HG03095 (cell line): ENCODE measurements around the gene CASK.
"Not testable (repeated sequence)": the region's sequence is repeated elsewhere in the genome, so short reads cannot be mapped to it uniquely, and the experiment has no call there.

Experiments
- ATAC-seq: cut with Tn5 transposase; IDR thresholded peaks from one replicate; pipeline ENCODE4 v1.9.1; 2021; ENCODE audit warnings: moderate library complexity; ENCODE audit not compliant: unreplicated experiment

Gene CASK

DNA sequence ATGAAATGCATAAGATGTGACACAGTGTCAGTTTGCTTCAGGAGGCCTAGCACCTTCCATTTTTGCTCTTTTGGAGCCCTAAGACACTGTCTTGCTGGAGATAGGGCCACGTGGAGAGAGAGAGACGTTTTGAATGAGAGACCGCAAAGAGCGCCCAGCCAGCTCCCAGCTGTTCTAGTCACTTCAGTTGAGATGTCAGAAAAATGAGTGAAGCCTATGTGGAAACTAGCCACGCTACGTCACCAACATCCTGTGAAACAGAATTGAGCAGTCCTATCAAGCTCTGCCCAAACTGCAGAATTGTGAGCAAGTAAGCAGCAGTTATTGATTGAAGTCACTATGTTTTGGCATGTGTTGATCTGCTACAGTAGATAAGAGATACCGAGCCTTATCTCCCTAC lies 186.3 kb downstream of the CASK start:
- ATAC-seq, result no peak

DNA sequence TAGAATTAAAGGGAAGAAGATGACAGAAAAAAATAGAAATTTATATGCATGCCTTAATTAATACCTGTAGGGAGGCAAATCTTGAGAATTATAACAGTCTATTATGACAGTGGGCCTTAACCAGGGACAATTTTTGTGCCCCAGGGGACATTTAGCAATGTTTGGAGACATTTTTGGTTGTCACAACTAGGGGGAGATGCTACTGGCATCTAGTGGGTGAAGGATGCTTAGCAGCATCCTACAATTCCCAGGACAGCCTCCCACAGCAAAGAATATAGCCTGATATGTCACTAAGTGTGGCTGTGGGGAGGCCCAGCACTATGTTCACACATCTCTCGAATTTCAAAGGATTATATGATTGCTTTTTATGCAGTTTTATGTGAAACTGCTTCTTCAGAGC lies 188.8 kb downstream of the CASK start:
- ATAC-seq, result no peak

DNA sequence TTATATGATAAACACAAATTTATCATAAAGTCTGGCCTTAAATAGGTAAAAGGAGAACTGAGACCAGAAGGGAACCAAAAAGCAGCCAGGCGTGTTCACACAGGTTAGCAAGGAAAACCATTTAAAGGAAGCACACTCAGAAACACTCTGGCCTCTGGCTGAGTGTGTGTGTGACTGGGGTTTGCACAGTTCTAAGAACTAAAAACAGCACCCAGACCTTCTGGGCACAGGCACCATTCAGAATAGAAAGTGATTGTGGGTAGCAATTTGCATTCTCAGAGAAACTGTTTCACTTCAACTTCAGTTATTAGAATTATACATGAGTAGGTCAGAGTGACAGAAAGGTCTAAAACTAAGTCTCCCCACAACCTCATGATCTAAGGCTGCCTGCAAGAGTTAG lies 189.4 kb downstream of the CASK start:
- ATAC-seq, result peak; percentile 97

DNA sequence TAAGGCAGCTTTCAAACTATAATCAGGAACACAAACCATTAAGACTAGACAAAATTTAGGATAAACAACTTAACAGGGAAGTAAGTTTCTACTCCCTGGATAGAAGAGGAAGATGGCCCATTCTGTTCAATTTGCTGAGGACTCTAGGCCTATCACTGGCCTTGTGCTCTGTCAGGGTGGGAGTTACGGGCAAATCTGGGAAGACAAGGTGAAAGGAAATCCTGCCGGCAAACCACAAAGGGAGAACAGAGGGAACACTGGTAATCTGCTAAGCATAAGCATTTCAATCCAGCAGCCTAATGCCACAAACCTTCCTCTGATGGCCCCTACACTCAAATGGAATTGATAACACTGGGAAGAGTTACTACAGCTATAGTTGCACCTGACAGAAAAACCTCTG lies 191.1 kb downstream of the CASK start:
- no peak for ATAC-seq

DNA sequence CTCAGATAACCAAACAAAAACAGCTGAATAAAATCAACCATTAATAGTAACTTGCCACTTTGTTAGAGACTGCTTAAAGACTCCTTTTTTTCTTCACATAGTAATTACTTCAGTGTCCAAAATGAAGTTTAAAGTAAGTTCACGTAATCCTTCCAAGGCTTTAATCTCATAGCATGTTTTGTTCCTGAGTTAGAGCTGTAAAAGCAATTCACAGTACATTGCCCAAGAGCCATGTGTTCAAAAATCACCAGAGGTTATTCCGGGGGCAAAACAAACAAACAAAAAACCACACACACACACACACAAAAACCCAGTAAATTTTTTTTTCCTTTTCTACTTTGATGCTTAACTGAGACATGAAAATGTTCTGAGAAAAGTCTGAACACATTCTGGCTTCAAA lies 193.3 kb downstream of the CASK start:
- no peak for ATAC-seq

DNA sequence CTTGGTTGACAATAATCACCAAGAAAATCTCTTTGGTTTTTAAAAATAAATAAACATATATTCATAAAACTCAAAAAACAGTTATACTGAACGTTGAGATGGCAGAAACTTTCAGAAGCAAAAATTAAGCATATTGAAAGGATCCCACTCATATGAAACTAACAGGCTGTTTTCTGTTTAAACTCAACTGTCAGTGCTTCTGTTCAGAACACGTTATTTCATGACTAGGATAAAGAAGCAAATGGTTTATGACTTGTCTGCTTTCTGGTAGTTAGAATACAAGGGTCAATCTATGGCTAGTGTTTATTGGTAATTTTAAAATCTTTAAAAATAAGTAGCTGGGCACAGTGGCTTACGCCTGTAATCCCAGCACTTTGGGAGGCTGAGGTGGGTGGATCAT lies 195.2 kb downstream of the CASK start:
- ATAC-seq, result no peak

DNA sequence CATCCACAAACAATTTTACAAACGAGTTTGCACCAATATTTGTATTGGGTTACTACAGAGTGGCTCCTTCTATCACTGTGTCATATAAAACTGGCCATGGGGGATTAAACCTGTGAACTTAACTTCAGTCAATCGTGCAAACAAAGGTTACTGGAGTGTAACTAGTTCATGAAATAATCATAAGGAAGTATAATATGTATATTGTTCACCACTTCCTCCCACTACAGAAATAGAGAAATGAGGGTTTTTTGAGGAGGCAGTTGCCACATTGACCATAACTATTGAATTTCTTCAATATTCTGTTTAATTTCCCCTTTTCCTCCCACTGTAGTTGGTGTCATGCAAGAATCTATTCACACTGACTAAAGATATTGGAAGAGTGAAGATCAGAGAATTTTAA lies 199.5 kb downstream of the CASK start, which contains the start of gene GPR82:
TSS of gene GPR82 (plus strand) at position 356 of the 400 bp plus-strand sequence. CDS start 2,846 bp downstream, outside the sequence.
- ATAC-seq, result no peak

DNA sequence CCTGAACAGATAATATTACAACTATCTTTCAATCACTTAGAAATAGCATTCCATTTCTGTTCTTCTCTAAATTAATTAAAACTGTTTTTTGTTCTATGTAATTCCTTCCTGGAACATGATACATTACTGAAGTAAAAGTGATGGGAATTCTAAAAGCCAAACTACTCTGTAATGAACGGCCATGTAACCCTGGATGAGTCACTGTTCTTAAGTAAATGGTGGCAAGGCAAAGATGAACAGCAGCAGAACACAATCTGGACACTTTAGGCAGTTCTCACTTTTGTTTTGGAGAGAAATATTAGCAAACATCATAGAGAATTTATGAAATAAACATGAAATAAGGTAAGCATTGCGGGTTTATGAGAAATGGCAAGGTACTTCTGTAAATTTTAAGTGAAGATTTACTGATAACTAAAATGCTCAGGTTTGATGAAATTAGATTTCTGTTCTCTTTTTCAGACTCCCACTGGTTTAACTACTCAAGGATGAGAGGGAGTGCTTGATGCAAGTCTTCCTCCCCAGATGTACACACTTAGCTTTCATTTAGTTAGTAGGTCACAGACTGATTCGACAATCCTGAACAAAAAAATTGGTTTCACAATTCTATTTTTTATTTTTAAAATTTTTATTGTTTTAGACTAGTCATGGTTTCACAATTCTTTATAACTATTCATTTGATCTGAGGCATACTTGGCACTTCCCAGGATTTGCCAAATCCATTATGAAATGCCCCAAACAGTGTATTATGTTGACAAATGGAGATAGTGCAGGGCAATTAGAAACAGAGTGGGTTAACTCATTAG lies 200.3 kb downstream of the CASK start:
- ATAC-seq, result no peak

DNA sequence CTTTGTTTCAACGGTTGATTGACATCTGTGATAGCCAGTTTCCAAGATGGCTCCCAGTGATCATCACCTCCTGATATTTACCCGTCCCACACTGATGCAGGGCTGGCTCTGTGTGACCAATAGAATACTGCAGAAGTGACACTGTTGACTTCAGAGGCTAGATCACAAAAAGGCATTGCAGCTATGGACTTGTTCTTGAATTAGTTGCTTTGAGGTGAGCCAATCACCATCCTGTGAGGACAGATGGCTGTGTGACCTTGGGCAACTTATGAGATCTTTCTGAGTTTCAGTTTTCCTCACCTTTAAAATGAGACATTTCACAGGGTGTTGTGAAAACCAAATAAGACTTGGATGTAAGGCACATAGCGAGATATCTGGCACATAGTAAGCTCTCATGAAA lies 201.1 kb downstream of the CASK start:
- no peak for ATAC-seq

DNA sequence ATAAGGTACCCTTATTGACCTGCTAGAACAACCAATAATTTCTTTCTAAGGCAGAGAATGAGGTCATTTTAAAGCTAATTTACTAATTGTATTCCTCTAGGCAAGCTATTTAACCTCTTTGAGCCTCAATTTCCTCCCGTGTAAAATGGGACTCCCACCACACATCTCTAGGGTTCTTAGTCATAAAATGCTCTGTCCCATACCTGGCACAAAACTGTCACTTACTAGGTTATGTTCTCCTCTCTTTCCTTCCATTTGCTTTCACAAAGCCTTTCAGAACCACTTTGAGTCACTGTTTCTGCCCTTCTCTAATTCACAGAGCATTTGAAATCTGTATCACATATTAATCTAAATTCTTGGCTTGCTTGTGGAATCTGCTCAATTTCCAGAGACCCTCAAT lies 201.8 kb downstream of the CASK start:
- no peak for ATAC-seq

DNA sequence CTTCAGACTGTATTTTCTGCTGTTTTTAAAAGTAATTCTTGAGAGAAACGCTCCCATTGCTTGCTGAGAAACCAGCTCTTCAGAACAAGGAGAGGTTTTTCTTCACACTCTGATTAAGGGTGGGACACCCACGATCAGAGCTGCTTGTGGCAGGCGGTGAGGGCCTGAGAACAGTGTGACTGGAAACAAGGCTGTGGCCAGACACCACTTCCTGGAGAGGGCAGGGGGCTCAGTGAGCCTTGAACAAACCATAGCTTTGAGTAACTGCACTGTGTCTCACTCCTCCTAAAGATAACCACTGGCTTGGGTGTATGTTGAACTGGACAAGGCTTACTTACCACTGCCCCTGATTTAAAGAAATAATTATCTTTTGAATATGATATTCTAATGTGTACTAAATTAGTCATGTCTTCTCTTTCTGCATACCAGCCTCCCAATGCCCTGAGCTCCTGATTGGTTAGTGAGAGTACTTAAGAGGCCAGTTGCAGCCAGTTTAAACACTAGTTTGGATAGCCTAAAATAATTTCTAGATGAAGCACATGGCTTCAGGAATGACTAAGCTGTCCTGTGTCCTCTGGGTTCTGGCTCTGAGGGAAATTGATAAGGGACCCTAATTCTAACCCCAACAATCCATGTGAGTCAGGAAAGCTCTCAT lies 203.1 kb downstream of the CASK start:
- ATAC-seq, result no peak

DNA sequence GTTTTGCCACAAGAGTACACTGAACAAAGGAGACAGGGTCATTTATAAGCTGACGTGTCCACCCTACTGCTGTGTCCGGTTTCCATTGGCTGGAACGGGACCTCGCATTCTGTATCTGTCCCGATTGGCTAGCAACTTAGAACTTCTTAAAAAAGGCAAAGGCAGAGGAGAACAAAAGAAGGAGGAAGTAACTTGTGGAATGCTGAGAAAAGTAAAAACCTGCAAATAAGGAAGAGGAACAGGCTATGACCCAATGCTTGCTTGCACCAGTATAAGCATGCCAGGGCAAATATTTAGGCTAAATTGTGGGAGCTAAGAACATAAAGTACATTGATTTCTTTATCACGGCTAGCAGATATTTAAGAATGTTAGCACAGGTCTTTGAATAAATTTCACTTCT lies 203.7 kb downstream of the CASK start:
- ATAC-seq, result not testable (repeated sequence)

DNA sequence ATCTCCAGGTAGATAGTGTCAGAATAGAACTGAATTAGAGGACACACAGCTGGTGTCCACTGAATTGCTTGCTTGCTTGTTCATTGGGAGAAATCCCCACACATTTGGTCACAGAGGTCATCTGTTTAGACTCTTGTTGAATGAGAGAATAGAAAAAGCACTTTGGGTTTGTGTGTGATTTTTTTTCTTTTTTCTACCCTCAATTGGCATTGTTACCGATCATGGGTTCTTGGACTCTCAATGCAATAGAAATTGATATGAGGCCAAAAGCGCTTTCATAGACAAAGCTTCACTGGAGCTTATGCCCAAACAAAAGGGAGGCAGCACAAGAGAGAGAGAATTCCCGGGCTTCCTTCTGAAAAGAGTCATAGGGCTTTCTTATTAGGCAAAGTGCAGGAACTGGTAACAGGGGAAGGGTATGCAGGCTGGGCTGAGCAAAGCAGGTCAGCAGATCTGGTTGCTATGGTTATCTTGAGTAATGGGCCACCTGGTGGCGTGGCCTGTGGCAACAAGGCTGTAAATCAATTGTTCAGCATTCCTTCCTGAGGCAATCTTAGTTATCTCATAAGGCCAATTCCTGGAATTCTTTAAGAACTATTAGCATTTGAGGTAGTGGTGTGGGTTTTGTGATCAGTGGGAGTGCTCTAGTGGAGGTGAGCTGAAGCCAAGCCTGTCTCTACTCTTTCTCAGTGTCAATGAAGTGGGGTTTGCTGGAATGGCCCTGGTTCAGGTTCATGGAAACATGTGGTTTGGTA lies 204.7 kb downstream of the CASK start:
- no peak for ATAC-seq

DNA sequence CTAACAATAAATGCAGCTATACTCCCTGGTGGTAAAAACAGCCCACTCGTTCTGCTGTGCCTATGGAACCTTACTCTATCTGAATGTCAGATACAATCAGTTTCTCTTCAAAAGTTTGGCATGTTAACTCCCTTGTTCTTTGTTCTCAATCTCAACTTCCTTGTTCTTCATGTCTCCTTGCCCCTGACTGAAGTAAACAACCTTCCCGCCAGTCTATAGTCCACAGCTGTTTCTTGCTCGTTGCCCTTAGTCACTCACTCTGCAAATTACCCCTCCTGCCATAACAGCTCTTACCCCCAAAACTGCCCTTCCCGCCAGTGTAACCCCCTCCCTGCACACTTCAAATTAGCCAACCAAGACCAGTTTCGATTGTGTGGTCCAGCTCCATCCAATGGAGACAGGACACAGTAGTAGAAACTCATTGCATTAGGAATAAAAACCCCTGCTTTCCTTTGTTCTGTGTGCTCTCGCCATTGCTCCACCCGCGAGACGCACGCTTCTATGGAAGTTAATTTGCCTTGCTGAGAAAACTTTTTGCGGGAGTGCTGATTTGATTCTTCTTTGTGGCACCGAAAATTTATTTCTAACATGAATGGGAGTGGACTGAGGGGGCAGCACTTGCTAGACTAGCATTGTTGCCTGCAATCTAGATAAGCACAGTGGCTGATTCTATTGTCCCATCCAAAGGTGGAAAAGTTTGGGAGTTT lies 206.4 kb downstream of the CASK start:
- no peak for ATAC-seq

DNA sequence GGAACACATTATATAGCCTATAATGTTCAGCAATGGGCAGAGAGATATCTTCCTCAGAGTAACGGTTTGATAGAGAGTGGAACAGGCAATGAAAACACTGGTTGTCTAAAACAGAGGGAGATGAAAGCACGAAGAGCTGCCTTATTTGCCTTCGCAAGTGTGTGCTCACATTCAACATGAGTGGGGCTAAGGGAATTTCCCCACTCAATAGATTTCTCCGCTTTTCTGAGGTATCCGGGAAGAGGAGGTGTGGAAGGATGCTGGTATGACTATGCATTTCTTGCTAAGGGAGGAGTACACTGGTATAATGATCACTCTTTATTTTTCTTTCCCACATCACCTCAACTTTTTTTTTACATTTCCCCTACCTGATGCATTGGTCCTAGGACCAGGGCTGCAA lies 207.1 kb downstream of the CASK start:
- no peak for ATAC-seq

DNA sequence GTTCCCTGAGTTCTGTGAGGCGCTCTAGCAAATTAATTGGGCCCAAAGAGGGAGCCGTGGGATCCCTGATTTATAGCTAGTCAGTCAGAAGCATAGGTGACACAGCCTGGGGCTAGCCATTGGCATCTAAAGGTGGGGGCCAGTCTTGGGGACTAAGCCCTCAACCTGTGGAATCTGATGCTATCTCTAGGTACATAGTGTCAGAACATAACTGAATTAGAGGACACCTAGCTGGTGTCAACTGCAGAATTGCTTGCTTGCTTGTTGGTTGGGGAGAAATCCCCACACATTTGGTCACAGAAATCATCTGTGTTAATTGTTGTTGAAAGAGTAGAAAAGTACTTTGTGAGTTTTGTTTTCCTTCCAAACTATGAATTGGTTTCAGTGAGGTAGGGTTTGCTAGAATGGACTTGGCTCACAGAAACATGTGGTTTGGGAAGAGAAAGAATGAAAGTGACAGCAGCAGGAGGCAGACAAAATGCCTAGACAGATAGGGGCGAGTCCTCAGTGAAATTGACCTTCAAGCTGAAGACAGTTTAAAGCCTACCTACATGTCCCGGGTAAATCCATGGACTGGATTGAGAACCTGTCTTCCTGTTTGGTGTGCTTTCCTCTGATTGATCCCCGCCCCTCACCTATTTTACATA lies 212.2 kb downstream of the CASK start:
- no peak for ATAC-seq

DNA sequence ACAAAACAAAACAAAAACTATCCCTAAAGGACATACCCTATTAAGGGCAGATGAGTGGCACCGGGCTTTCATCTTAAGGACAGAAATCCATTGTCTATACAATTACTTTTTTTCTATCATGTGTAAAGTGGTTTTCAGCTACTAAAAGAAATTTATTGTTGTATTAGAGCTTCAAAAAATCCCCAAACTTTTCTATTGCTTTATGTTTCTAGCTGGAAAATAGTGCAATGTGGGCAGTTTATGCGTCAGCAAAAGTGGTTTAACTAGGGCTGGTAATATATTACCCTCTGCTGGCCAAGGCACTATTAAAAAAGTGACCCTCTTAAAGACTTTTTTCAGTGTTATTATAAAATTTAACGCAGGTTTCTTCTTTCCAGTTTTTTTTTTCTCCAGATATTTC lies 214.9 kb downstream of the CASK start:
- ATAC-seq, result no peak

DNA sequence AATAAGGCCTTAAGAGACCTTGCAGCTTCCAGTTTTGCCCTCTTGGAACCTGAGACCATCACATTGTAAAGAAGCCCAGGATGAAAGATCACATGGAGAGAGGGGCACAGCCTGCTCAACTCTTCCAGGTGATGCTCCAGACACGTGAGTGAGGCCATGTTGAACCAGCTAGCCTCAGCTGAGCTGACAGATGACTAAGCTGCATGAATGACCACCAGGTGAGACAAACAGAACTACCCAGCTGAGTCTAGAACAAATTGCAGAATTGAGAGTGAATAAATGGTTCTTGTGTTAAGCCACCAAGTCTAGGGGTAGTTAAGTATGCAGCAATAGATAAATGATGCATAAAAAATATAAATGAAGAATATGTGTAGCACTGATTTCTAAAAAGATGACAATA lies 216.1 kb downstream of the CASK start:
- no peak for ATAC-seq

DNA sequence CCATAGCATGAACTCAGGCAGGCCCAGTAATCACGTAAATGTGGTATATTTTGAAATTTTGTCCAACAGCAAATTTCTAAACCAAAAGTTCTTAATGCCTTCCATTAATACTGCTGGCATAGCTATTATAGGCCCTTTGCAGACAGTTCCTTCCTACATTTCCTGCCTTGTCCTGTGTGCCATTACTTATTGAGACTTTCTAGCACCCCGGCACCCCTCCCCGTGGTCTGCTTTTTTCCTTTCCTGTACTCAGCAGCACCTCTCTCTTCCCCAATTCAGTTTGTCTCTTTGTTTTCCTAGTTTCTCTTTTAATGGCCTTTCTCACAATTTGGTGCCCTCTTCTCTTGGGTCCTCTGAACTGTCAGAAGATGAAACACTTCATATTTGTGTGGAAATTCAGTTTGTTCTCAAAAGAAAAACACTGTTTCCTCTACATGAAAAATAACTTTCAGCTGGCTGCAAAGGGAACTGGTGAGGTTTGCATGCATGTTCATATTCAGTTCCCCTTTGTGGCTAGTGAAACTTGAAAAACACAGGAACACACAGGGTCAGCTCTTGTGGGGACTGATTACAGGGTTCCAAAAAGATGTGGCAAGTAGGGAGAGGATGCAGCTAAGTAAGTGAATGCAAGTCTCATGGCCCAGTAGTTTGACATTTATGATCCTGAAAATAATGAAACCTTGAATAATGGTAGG lies 217.5 kb downstream of the CASK start:
- ATAC-seq, result peak; percentile 82

DNA sequence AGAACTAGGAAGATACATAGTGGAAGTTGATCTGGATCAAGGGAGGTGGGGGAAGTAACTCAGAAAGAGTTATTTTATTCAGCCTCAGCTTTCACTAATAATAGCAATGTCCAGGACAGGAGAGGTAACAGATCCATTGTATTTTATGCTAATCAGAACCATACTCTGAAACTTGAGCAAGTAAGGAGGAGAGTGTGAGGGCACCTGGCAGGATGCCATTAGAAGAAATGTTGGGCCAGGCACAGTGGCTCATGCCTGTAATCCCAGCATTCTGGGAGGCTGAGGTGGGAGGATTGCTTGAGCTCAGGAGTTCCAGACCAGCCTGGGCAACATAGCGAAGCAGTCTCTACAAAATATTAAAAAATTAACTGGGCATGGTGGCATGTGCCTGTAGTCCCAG lies 218.3 kb downstream of the CASK start:
- no peak for ATAC-seq
